HG02981 (cell line): ENCODE measurements around the gene MT1HL1.
A peak's percentile ranks its signal among the peaks of the same experiment; 100 is the strongest.

Experiments used
- ATAC-seq: cut with Tn5 transposase; IDR thresholded peaks from one replicate; pipeline ENCODE4 v1.9.1; 2021; ENCODE audit warnings: mild to moderate bottlenecking, moderate library complexity; ENCODE audit not compliant: unreplicated experiment

Gene MT1HL1

GRCh38 chr1:237004116-237004515, at the start of gene MT1HL1:
TSS of gene MT1HL1 (minus strand) at chr1:237004441. CDS start at chr1:237004372, 69 bp downstream.
- ATAC-seq, result no peak

- no peak for ATAC-seq
Observed at GRCh38 chr1:237050915-237051314, 46.7 kb upstream of the MT1HL1 start.

GRCh38 chr1:237050185-237050584, 45.9 kb upstream of the MT1HL1 start:
- no peak for ATAC-seq

- ATAC-seq, result no peak
Observed at GRCh38 chr1:237048803-237049202, 44.6 kb upstream of the MT1HL1 start.

- no peak for ATAC-seq
Observed at GRCh38 chr1:237045278-237046016, 41.2 kb upstream of the MT1HL1 start.

GRCh38 chr1:237043846-237044636, 39.8 kb upstream of the MT1HL1 start:
- ATAC-seq, result no peak

- ATAC-seq, result no peak
Observed at GRCh38 chr1:237042892-237043576, 38.8 kb upstream of the MT1HL1 start.

GRCh38 chr1:237042526-237042891, 38.3 kb upstream of the MT1HL1 start:
- ATAC-seq, result no peak

GRCh38 chr1:237041795-237042525, 37.7 kb upstream of the MT1HL1 start, which contains the start of gene RYR2:
TSS of gene RYR2 (plus strand) at chr1:237042184. CDS start at chr1:237042522, 338 bp downstream.
- ATAC-seq, result no peak

GRCh38 chr1:237041461-237041794, 37.2 kb upstream of the MT1HL1 start:
- no peak for ATAC-seq

- no peak for ATAC-seq
Observed at GRCh38 chr1:237040823-237041222, 36.6 kb upstream of the MT1HL1 start.

GRCh38 chr1:237038211-237038610, 34.0 kb upstream of the MT1HL1 start:
- ATAC-seq, result no peak

GRCh38 chr1:237035759-237036158, 31.5 kb upstream of the MT1HL1 start:
- ATAC-seq, result no peak

GRCh38 chr1:237033804-237034203, 29.6 kb upstream of the MT1HL1 start:
- no peak for ATAC-seq

GRCh38 chr1:237033061-237033460, 28.8 kb upstream of the MT1HL1 start:
- no peak for ATAC-seq

GRCh38 chr1:237032029-237032428, 27.8 kb upstream of the MT1HL1 start:
- ATAC-seq, result peak; percentile 83

GRCh38 chr1:237031480-237031879, 27.2 kb upstream of the MT1HL1 start:
- no peak for ATAC-seq

GRCh38 chr1:237029850-237030535, 25.8 kb upstream of the MT1HL1 start:
- ATAC-seq, result no peak

- ATAC-seq, result no peak
Observed at GRCh38 chr1:237029240-237029639, 25.0 kb upstream of the MT1HL1 start.

- no peak for ATAC-seq
Observed at GRCh38 chr1:237025358-237026074, 21.3 kb upstream of the MT1HL1 start.
